ENCODE data around the gene BMPR1B. TPM values are rescaled to one million over a fixed set of nuclear protein-coding genes. Genes with fewer than 3 reads are reported as not detected.

Gene BMPR1B
- total and polyA plus RNA-seq, 2 of the 8 experiments (the other 6 are each of a cell fraction or from before 2014, with no cell fraction given): 0.14 to 1.1 TPM

- Histone ChIP-seq H2BK12ac (ENCODE audit: low read depth, low read length) (no peak overlapping the region), H3K14ac (ENCODE audit: insufficient read length) (no peak overlapping the region), H3K23ac (ENCODE audit: insufficient read length) (no peak overlapping the region), H2BK120ac (replicated peaks; ENCODE audit: low read depth, low read length) (no peak overlapping the region), H2AK5ac (ENCODE audit: low read depth, low read length) (no peak overlapping the region), H3K4ac (replicated peaks; ENCODE audit: insufficient read length, low read depth, low read length) (no peak overlapping the region), H3K4me3 (ENCODE audit: extremely low read depth in 1 of 4, insufficient read depth in 2 of 4, low read depth in 3 of 4, low read length in 4 of 4) (no peak overlapping the region), H3K9ac (replicated peaks in 1 of 4; ENCODE audit: extremely low read depth in 1 of 4, low read depth in 3 of 4, low read length in 3 of 4) (no peak overlapping the region), H3K23me2 (ENCODE audit: low read depth, low read length) (no peaks in the 10 kb centered on the region), H3K9me3 (ENCODE audit: insufficient read depth in 2 of 2, low read depth in 1 of 2, low read length in 1 of 2) (no peaks in the 10 kb centered on the region), H3K79me2 (ENCODE audit: control insufficient read depth in 1 of 2, insufficient read depth in 2 of 2, low read length in 2 of 2) (no peaks in the 10 kb centered on the region), H4K5ac (ENCODE audit: insufficient read length, low read depth, low read length) (no peak overlapping the region), H2AFZ (ENCODE audit: low read length) (no peak overlapping the region), H2BK15ac (ENCODE audit: low read length) (no peak overlapping the region), H3K4me2 (ENCODE audit: insufficient read depth in 1 of 2, low read depth in 2 of 2, low read length in 2 of 2) (no peak overlapping the region), H3K18ac (ENCODE audit: extremely low read depth, low read length) (no peak overlapping the region), H2BK5ac (ENCODE audit: low read depth, low read length) (no peak overlapping the region), H4K91ac (replicated peaks; ENCODE audit: insufficient read length, low read length) (no peak overlapping the region), H4K20me1 (replicated peaks in 1 of 2; ENCODE audit: control insufficient read depth in 1 of 2, insufficient read depth in 2 of 2, low read length in 2 of 2) (no peaks in the 10 kb centered on the region), H3K56ac (replicated peaks; ENCODE audit: insufficient read length, low read depth, low read length) (no peak overlapping the region), H3K79me1 (ENCODE audit: low read depth, low read length) (no peaks in the 10 kb centered on the region), H3K36me3 (ENCODE audit: control insufficient read depth in 2 of 4, insufficient read depth in 4 of 4, low read length in 3 of 4) (no peaks in the 10 kb centered on the region), H4K8ac (ENCODE audit: extremely low read depth, insufficient read depth, low read length) (no peak overlapping the region), H2BK20ac (ENCODE audit: low read length) (no peak overlapping the region), H3K4me1 (replicated peaks in 1 of 4; ENCODE audit: control insufficient read depth in 3 of 4, insufficient read depth in 4 of 4, low read length in 3 of 4) (no peaks in the 10 kb centered on the region), H3K27me3 (replicated peaks in 1 of 4; ENCODE audit: control insufficient read depth in 3 of 4, extremely low read depth in 1 of 4, insufficient read depth in 3 of 4, low read length in 3 of 4) (peaks cover 0 to 1% (median 0%) of the 10 kb centered on the region in 4 experiments; a peak in 1 of 7 replicates), H3K27ac (ENCODE audit: low read depth, low read length) (no peak overlapping the region)
- 83% methylated on average over 1 of the region's 1 CpG; no CpG with 5 or more reads in 1 of the 2 experiments for WGBS, 2 experiments (ENCODE audit: extremely low coverage in 1 of 2, insufficient coverage in 1 of 2, insufficient read length in 1 of 2, insufficient replicate concordance in 2 of 2, low coverage in 1 of 2, low lambda C conversion rate in 2 of 2, missing lambda C conversion rate in 1 of 2)
- CTCF ChIA-PET (ENCODE audit: partially characterized antibody): interaction anchor here (0.6 to 0.9 kb wide), 3 partner anchors 19 to 1849 kb away, joined by 3 read pairs; no protein-coding TSS in a partner anchor
- FAIRE-seq (no peak), DNase-seq (ENCODE audit: low read depth in 1 of 2, low spot score in 2 of 2) (no peak)
- POLR2A ChIA-PET (ENCODE audit: partially characterized antibody): no interaction called here
- no peak for TF ChIP-seq SRF (IDR thresholded peaks at IDR 0.05; ENCODE audit: low read depth, low read length)
- TF ChIP-seq NANOG (IDR thresholded peaks at IDR 0.05; ENCODE audit: insufficient read depth, low read depth, low read length, poor library complexity, severe bottlenecking): no peak
- TF ChIP-seq E2F6 (IDR thresholded peaks at IDR 0.05): no peak
These were observed 218.7 kb downstream of the BMPR1B start for GRCh38 chr4:94976371-94977011.

All from H1 (cell line).